GM15510 (cell line): ENCODE measurements around the gene FCMR.

ENCODE experiments used
- POLR2A ChIP-seq: IDR thresholded peaks from 3 replicates; pipeline ENCODE4 v1.6.1; 2011; ENCODE audit warnings: borderline replicate concordance; ENCODE audit not compliant: insufficient read length; ENCODE audit errors: extremely low read depth

FCMR gene

GRCh38 chr1:206860165-206860564, 61.6 kb downstream of the FCMR start:
- TF ChIP-seq POLR2A = no peak

- TF ChIP-seq POLR2A = no peak
Measured at GRCh38 chr1:206859082-206859521, 62.6 kb downstream of the FCMR start.

DNA sequence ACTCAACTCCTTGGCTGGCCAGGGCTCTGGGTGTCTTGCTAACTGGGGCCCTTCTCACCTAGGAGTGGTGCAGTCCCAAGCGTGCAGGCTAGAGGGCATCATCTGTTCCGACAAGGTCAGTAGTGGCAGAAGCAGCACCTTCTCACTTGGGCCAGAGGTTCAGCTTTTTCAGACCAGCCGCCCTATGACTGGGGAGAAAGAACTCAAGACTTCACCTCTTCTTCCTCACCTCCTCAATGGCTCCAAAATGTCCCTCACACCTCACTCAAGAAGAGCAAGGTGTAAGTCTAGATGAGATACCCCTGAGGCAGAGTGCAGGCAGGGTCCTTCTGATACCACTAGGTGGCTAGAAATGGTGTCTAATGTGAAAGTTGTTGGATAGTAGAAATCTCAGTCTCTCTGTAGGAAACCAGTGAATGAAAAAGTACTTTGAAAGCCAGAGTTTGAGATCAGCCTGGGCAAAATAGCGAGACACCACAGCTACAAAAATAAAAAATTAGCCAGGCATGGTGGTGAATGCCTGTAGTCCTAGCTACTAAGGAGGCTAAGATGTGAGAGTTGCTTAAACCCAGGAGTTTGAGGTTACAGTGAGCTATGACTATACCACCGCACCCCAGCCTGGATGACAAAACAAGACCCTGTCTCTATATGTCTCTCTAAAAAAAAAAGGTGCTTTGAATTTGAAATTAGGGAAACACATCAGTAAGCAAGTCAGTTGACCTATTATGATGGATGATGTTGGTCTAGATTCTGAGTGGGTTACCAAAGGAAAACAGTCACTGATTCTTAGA, 64.9 kb downstream of the FCMR start:
- no peak for TF ChIP-seq POLR2A

DNA sequence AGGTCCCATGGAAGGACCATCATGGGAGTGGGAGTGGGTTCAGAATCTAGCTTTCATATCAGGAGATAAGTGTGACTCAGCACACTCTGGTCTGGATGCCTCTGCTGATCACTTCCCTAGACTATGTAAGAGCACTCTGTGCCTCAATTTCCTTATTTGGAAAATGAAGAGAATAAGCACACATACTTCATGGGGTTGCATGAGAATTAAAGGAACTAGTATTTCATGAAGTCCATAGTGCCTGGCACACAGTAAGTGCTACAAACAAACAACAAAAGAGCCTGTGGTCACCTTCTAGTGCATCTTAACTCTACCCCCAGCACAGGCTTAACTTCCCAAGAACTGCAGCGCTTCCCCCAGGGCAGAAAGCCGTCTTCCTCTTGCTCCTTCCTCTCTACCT, 65.9 kb downstream of the FCMR start:
- no peak for TF ChIP-seq POLR2A

GRCh38 chr1:206854401-206855129, 67.2 kb downstream of the FCMR start:
- no peak for TF ChIP-seq POLR2A
